Measurements from ENCODE around the gene BCL7B.

- no peak for TF ChIP-seq CTCF (IDR thresholded peaks at IDR 0.05; ENCODE audit: low read depth, low read length)
- TF ChIP-seq MAX (IDR thresholded peaks at IDR 0.05; ENCODE audit: low read depth, low read length): no peak; the same call in 1 of the 2 replicates
- no peak for TF ChIP-seq POLR2A (IDR thresholded peaks at IDR 0.05; ENCODE audit: extremely low read depth, insufficient read length)
Measured at GRCh38 chr7:73577627-73578341, 20.3 kb upstream of the BCL7B start.
